PC-9 (cell line): Measurements from ENCODE around the gene E2F2. TPM values are rescaled to one million over a fixed set of nuclear protein-coding genes. Genes with fewer than 3 reads are reported as not detected.
"Not testable (repeated sequence)": the region's sequence is repeated elsewhere in the genome, so short reads cannot be mapped to it uniquely, and the experiment has no call there.

Experiments
- BruUV-seq: library from RNA; stranded (reverse); fragments of 400-500 nt; replicated peaks from 2 replicates; lab custom pipeline; 2021; lab: Mats Ljungman, UMichigan
- CTCF ChIA-PET: fragments of 300-600 bp; sonication (Branson Sonifier 250); formaldehyde crosslinking; loops from one replicate; lab custom pipeline; 2022; ENCODE audit warnings: antibody characterized with exemption; lab: Charles Lee
- POLR2A ChIA-PET: fragments of 300-600 bp; sonication (Branson Sonifier 250); formaldehyde crosslinking; loops from one replicate; lab custom pipeline; 2022; ENCODE audit warnings: antibody characterized with exemption; ENCODE audit not compliant: unreplicated experiment; lab: Charles Lee
- DNase-seq, 2 experiments: peaks; one replicate each; pipeline versions ENCODE4 v3.0.0 to v3.0.0-alpha.2; 2015 to 2022; ENCODE audit warnings: mixed read lengths in 1 of 2
- H2AFZ ChIP-seq: fragments of 200-600 bp; sonication (generic); 2 replicates; pipeline ENCODE4 v1.8.1; 2017; ENCODE audit warnings: antibody characterized with exemption
- H3F3A ChIP-seq: fragments of 200-600 bp; sonication (generic); 2 replicates; pipeline ENCODE4 v1.8.1; 2017; ENCODE audit warnings: antibody characterized with exemption, mild to moderate bottlenecking, low read depth; ENCODE audit not compliant: insufficient read depth
- H3K27ac ChIP-seq: fragments of 200-600 bp; sonication (generic); 2 replicates; pipeline ENCODE4 v1.6.1; 2016; ENCODE audit warnings: mixed run types
- H3K27me3 ChIP-seq: fragments of 200-600 bp; sonication (generic); 2 replicates; pipeline ENCODE4 v1.6.1; 2016; ENCODE audit warnings: low read depth, mixed run types; ENCODE audit not compliant: insufficient read depth
- H3K36me3 ChIP-seq: fragments of 200-600 bp; sonication (generic); 2 replicates; pipeline ENCODE4 v1.6.1; 2016; ENCODE audit warnings: low read depth, mixed run types
- H3K4me1 ChIP-seq: fragments of 200-600 bp; sonication (generic); replicated peaks from 2 replicates; pipeline ENCODE4 v1.6.1; 2016; ENCODE audit warnings: mixed run types; ENCODE audit not compliant: insufficient read depth
- H3K4me2 ChIP-seq: fragments of 200-600 bp; sonication (generic); 2 replicates; pipeline ENCODE4 v1.6.1; 2017; ENCODE audit warnings: mixed run types
- H3K4me3 ChIP-seq: fragments of 200-600 bp; sonication (generic); 2 replicates; pipeline ENCODE4 v1.6.1; 2016; ENCODE audit warnings: mixed run types
- H3K79me2 ChIP-seq: fragments of 200-600 bp; sonication (generic); 2 replicates; pipeline ENCODE4 v1.6.1; 2017; ENCODE audit warnings: low read depth, mixed run types
- H3K9me2 ChIP-seq: fragments of 200-600 bp; sonication (generic); 2 replicates; pipeline ENCODE4 v1.8.1; 2017; ENCODE audit warnings: mild to moderate bottlenecking; ENCODE audit not compliant: insufficient read depth
- H3K9me3 ChIP-seq: fragments of 200-600 bp; sonication (generic); 2 replicates; pipeline ENCODE4 v1.8.1; 2016; ENCODE audit warnings: low read depth; ENCODE audit not compliant: insufficient read depth
- H4K20me1 ChIP-seq: fragments of 200-600 bp; sonication (generic); 2 replicates; pipeline ENCODE4 v1.8.1; 2017; ENCODE audit not compliant: insufficient read depth
- EZH2 ChIP-seq: fragments of 200-600 bp; sonication (generic); IDR thresholded peaks from 2 replicates; pipeline ENCODE4 v1.8.0; 2017; ENCODE audit warnings: antibody characterized with exemption, low read depth
- intact Hi-C: fragments of 100-400 bp; cut with micrococcal nuclease; formaldehyde crosslinking; loops from one replicate; pipeline ENCODE4 v1.10.0; 2022; ENCODE audit not compliant: unreplicated experiment
- total RNA-seq: library from RNA; stranded (reverse); gene quantifications from 2 replicates; pipeline ENCODE4 v1.2.3, GENCODE V29; 2021
- TF ChIP-seq, protein P1 (sequence below): fragments of 200-600 bp; sonication (generic); conservative IDR thresholded peaks from 2 replicates; pipeline ENCODE4 v1.6.1; 2017; ENCODE audit warnings: mixed run types, antibody characterized with exemption, mild to moderate bottlenecking, moderate library complexity

E2F2 gene
- total RNA-seq, 1 experiment from 2014 or later: 7.6 TPM

DNA sequence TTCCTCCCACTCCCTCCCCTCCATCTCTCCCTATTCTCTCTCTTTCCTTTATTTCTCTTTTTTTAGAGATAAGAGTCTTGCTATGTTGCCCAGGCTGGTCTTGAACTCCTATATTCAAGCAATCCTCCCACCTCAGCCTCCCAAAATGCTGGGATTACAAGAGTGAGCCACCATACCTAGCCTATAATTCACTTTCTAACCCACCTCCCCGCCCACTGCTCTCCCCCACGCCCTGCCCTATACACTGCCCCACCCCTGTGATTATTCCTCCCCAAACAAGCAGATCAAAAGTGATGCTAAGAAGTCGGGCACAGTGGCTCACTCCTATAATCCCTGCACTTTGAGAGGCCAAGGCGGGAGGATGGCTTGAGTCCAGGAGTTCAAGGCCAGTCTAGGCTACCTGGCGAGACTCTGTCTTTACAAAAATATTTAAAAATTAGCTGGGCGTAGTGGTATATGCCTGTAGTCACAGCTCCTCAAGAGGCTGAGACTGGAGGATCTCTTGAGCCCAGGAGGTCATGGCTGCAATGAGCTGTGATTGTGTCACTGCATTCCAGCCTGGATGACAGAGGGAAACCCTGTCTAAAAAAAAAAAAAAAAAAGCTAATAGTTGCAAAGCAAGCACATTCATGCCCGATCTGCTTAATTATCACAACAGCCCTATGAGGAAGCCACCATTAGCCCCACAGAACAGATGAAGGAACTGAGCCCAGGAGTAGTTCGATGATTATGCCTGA lies 12.8 kb upstream of the E2F2 start:
- no peak for DNase-seq
- Histone ChIP-seq H3K79me2 (no peaks in the 10 kb centered on the region), H3K4me3 (no peak overlapping the region), H3K4me1 (peaks cover 7% of the 10 kb centered on the region; the same call in 1 of the 2 replicates), H3K4me2 (no peak overlapping the region), H3K9me2 (no peaks in the 10 kb centered on the region), H3K27me3 (no peaks in the 10 kb centered on the region), H3K9me3 (no peaks in the 10 kb centered on the region), H3K36me3 (no peaks in the 10 kb centered on the region), H3F3A (no peaks in the 10 kb centered on the region), H2AFZ (no peak overlapping the region), H4K20me1 (no peaks in the 10 kb centered on the region), H3K27ac (no peak overlapping the region)
- intact Hi-C loops: loop anchor here (1.0 to 5.0 kb wide), 6 partner anchors 93 to 848 kb away; no protein-coding TSS in a partner anchor
- BruUV-seq: no TSS peak
- no peak for TF ChIP-seq EZH2
- TF ChIP-seq, protein P1, sequence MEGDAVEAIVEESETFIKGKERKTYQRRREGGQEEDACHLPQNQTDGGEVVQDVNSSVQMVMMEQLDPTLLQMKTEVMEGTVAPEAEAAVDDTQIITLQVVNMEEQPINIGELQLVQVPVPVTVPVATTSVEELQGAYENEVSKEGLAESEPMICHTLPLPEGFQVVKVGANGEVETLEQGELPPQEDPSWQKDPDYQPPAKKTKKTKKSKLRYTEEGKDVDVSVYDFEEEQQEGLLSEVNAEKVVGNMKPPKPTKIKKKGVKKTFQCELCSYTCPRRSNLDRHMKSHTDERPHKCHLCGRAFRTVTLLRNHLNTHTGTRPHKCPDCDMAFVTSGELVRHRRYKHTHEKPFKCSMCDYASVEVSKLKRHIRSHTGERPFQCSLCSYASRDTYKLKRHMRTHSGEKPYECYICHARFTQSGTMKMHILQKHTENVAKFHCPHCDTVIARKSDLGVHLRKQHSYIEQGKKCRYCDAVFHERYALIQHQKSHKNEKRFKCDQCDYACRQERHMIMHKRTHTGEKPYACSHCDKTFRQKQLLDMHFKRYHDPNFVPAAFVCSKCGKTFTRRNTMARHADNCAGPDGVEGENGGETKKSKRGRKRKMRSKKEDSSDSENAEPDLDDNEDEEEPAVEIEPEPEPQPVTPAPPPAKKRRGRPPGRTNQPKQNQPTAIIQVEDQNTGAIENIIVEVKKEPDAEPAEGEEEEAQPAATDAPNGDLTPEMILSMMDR: no peak
- CTCF ChIA-PET: interaction anchor here (0.6 to 2.6 kb wide), 3 partner anchors 89 to 110 kb away, joined by 5 to 39 read pairs (median 5); no protein-coding TSS in a partner anchor
- POLR2A ChIA-PET: no interaction called here

DNA sequence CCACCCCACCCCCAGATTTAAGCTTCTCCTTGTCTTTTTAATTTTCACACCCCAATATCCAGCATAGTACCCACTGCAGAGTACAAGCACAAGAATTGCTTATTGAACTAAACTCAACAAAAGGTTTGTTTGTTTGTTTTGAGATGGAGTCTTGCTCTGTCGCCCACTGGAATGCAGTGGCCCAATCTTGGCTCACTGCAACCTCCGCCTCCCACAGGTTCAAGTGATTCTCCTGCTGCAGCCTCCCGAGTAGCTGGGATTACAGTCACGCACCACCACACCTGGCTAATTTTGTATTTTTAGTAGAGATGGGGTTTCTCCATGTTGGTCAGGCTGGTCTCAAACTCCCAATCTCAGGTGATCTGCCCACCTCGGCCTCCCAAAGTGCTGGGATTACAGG lies 11.9 kb upstream of the E2F2 start:
- not testable (repeated sequence) for H3K4me3 ChIP-seq, H3K27ac ChIP-seq, H3K36me3 ChIP-seq, H3K9me2 ChIP-seq, H3F3A ChIP-seq, H3K27me3 ChIP-seq, H3K4me2 ChIP-seq, H3K9me3 ChIP-seq, DNase-seq, H3K79me2 ChIP-seq, H3K4me1 ChIP-seq, H4K20me1 ChIP-seq, BruUV-seq, H2AFZ ChIP-seq
- intact Hi-C loops: loop anchor here (5.0 kb wide), 4 partner anchors 124 to 849 kb away; no protein-coding TSS in a partner anchor
- ChIA-PET POLR2A (interaction anchor here (0.5 kb wide), 1 partner anchor 500 kb away, joined by 6 read pairs; no protein-coding TSS in a partner anchor), CTCF (interaction anchor here (0.6 kb wide), 1 partner anchor 850 kb away, joined by 5 read pairs; no protein-coding TSS in a partner anchor)

DNA sequence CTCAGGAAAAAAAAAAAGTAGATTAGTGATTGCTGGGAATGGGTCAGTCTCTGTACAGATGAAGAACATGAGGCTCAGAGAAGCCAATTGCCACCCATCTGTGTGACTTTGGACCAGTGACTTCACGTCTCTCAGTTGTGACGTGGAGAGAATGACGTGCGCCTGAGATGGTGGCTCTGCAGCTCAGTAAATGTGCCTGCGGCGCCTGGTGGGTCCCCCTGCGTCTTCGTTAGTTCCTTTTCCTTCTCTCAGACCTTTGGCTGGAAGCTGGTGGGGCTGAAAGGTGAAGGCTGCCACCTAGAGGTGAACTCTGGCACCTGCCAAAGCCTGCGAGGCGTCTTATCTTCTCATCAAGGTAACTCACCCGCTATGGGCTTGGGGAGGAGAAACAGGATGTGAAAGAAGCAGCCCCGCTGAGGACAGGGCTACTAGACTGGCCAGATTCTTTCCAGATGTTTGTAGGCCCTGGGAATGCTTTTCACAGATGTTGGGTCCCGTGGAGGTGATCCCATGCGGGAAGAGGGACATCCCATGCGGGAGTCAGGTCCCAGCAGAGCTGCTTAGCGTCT lies 8.7 kb upstream of the E2F2 start:
- H3K79me2 ChIP-seq: no peaks in the 10 kb centered on the region
- BruUV-seq: no TSS peak
- H3K4me3 ChIP-seq: peak overlapping the region; percentile 30; the same call in 1 of the 2 replicates
- intact Hi-C loops: loop anchor here (1.0 to 10.0 kb wide), 8 partner anchors 42 to 853 kb away; partner anchors contain the start of gene ZNF436
- no peak overlapping the region for H3K27ac ChIP-seq
- ChIA-PET CTCF (interaction anchor here (0.6 to 1.1 kb wide), 12 partner anchors 9 to 487 kb away, joined by 3 to 13 read pairs (median 4); partner anchors contain the start of gene E2F2), POLR2A (no interaction called here)
- H3K4me1 ChIP-seq: peaks cover 24% of the 10 kb centered on the region
- H4K20me1 ChIP-seq: no peaks in the 10 kb centered on the region
- peak overlapping the region; percentile 52 for H3K4me2 ChIP-seq
- H3K9me2 ChIP-seq: no peaks in the 10 kb centered on the region
- no peaks in the 10 kb centered on the region for H3K27me3 ChIP-seq
- no peaks in the 10 kb centered on the region for H3F3A ChIP-seq
- no peaks in the 10 kb centered on the region for H3K36me3 ChIP-seq
- H2AFZ ChIP-seq: peak overlapping the region; percentile 74
- DNase-seq: peak; percentile 85 to 95
- TF ChIP-seq, protein P1: peak; percentile 90
- TF ChIP-seq EZH2: no peak
- H3K9me3 ChIP-seq: no peaks in the 10 kb centered on the region
